ENCODE results near the gene AP2M1. TPM values are rescaled to one million over a fixed set of nuclear protein-coding genes. Genes with fewer than 3 reads are reported as not detected.
A peak's percentile ranks its signal among the peaks of the same experiment; 100 is the strongest.

Gene AP2M1
- 688 and 946 TPM in 2 replicates for total RNA-seq (2014; rRNA removed; shearing (Covaris generic); ENCODE audit: low replicate concordance)

DNA sequence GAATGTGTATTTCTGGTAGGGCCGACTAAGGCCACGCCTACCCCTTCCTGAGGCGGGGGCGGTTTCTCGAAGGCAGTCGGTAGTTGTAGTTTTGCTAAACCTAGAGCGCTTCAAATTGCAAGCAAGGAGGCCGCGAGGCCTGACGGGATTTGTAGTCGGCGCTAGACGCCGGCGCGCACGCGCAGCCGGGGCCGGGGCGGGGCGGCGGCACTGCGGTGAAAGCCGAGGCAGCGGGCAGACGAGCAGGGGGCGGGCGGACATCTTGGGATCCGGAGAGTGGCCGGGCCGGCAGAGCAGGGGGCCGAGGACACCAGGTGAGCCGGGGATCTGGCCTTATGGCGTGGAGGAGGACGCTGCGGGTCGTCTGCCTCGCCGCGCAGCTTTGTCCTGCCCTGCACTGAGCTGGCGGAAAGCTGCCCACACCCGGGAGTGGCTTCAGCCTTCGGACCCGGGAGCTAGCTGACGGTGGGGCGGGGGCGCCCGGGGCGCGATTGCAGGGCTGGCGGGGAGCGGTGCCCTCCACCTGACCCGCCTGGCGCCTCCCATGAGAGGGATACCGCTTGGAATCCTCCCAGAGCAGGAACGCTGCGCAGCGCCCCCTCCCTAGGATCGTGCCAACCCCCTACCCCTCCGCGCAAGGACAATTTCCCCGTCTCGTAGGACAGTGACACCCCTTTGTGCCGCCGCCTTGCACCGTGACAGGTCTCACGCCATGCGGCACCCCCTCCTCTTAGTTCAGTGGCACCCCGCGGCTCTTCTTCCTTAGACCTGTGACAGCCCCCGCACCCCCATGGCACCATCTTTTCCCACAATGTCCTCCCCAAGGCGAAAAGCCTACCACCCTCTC, at the start of gene AP2M1:
TSS of gene AP2M1 (plus strand) at position 210 of the 847 bp plus-strand sequence. CDS start 2,139 bp downstream, outside the sequence.
- Histone ChIP-seq H3K36me3 (peaks cover 67% of the 10 kb centered on the region), H3K9me3 (no peaks in the 10 kb centered on the region), H3K4me3 (peak within 1 kb of the TSS; percentile 92), H3K27me3 (no peaks in the 10 kb centered on the region)
- peak; percentile 99 for DNase-seq

DNA sequence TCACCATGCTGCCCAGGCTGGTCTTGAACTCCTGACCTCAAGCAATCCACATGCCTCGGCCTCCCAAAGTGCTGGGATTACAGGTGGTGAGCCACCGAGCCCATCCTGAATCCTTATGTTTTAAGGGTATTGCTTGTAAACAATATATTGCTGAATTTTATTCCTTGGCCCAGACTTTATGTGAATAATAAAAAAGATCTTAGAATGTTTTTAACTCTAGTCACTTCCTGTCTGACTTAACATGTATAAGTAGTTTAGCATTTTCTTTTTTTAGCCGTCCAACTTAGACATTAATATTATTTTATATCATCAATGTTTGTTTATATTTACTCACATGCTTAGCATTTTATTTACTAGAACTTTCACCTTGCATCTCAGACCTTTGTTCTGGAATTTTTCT, 48.6 kb upstream of the AP2M1 start:
- no peak for DNase-seq
- peaks cover 4% of the 10 kb centered on the region for H3K27me3 ChIP-seq
- no peak overlapping the region for H3K4me3 ChIP-seq
- no peaks in the 10 kb centered on the region for H3K36me3 ChIP-seq
- H3K9me3 ChIP-seq, result no peaks in the 10 kb centered on the region

- no peak overlapping the region for H3K4me3 ChIP-seq
- H3K27me3 ChIP-seq, result no peaks in the 10 kb centered on the region
Observed at GRCh38 chr3:184129012-184129411, 45.6 kb upstream of the AP2M1 start.

GRCh38 chr3:184132945-184133344, 41.7 kb upstream of the AP2M1 start:
- no peaks in the 10 kb centered on the region for H3K27me3 ChIP-seq
- H3K36me3 ChIP-seq, result peaks cover 11% of the 10 kb centered on the region
- no peaks in the 10 kb centered on the region for H3K9me3 ChIP-seq
- DNase-seq, result no peak
- H3K4me3 ChIP-seq, result no peak overlapping the region

More at GRCh38 chr3:184129012-184129411, 45.6 kb upstream of the AP2M1 start:
- DNase-seq, result peak; percentile 63
- Histone ChIP-seq H3K9me3 (no peaks in the 10 kb centered on the region), H3K36me3 (no peaks in the 10 kb centered on the region)

DNA sequence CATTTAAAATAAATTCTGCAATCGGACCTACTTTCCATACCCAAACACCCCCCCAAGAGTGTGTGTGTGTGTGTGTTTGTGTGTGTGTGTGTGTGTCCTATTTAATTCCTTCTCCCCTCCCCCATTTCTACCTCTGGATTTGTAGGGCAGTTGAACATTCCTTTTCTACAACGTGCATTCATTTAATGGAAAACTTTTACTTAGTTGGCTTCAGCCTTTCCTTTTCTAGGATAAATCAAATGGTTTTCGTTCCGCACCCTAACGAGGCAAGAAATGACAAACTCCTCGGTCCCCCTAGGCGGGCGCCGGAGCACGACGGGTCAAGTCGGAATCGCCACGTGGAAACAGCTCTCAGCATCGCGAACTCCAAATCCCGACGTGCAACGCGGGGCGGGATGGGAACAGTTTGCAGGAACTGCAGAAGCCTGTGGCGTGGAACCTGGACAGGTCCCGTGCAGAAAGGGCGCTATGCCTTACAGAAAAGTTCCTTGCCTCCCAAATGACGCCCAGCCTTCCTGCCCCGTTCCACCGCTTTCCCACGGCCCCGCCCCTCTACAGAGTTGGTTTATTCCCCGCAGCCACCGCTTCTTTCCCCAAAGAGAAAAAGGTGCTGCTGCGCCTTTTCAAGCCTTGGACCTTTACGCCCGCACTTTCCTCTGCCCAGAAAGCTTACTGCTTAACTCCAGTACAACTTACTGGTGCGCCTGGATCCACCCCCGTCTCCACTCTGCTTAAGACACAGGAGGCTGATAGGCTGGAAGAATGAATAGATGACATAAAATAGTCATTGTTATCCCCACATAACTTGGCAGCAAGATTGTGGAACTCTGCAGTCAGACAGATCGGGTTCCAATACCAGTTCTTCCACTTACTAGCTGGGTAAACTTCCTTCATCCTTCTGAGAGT, 40.6 kb upstream of the AP2M1 start:
- DNase-seq, result peak; percentile 91
- Histone ChIP-seq H3K27me3 (no peaks in the 10 kb centered on the region), H3K9me3 (no peaks in the 10 kb centered on the region), H3K36me3 (peaks cover 13% of the 10 kb centered on the region), H3K4me3 (peak overlapping the region; percentile 87)

GRCh38 chr3:184134746-184135148, 39.9 kb upstream of the AP2M1 start:
- Histone ChIP-seq H3K36me3 (peaks cover 16% of the 10 kb centered on the region), H3K27me3 (no peaks in the 10 kb centered on the region), H3K4me3 (peak overlapping the region; percentile 87), H3K9me3 (no peaks in the 10 kb centered on the region)
- no peak for DNase-seq

- Histone ChIP-seq H3K36me3 (peaks cover 20% of the 10 kb centered on the region), H3K27me3 (no peaks in the 10 kb centered on the region), H3K4me3 (peak within 1 kb of the TSS; percentile 87), H3K9me3 (no peaks in the 10 kb centered on the region)
- peak; percentile 85 for DNase-seq
Observed at GRCh38 chr3:184135149-184135910, 39.3 kb upstream of the AP2M1 start, which contains the start of gene EIF2B5. Gene EIF2B5 (plus strand): TSS chr3:184135358. CDS start chr3:184135386, 28 bp downstream.

- H3K36me3 ChIP-seq, result peaks cover 25% of the 10 kb centered on the region
- no peaks in the 10 kb centered on the region for H3K9me3 ChIP-seq
- H3K4me3 ChIP-seq, result peak overlapping the region; percentile 87
- no peak for DNase-seq
- H3K27me3 ChIP-seq, result no peaks in the 10 kb centered on the region
Observed at GRCh38 chr3:184135911-184136260, 38.8 kb upstream of the AP2M1 start.

DNA sequence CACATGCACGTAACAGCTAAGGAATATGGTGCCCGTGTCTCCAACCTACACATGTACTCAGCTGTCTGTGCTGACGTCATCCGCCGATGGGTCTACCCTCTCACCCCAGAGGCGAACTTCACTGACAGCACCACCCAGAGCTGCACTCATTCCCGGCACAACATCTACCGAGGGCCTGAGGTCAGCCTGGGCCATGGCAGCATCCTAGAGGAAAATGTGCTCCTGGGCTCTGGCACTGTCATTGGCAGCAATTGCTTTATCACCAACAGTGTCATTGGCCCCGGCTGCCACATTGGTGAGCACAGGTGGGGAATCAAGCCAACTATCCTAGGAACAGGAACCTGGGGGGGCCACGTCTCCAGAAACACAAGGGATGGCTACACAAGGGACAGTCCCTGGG, 34.2 kb upstream of the AP2M1 start:
- Histone ChIP-seq H3K4me3 (no peak overlapping the region), H3K9me3 (no peaks in the 10 kb centered on the region), H3K27me3 (no peaks in the 10 kb centered on the region), H3K36me3 (peaks cover 69% of the 10 kb centered on the region)
- DNase-seq, result no peak

DNA sequence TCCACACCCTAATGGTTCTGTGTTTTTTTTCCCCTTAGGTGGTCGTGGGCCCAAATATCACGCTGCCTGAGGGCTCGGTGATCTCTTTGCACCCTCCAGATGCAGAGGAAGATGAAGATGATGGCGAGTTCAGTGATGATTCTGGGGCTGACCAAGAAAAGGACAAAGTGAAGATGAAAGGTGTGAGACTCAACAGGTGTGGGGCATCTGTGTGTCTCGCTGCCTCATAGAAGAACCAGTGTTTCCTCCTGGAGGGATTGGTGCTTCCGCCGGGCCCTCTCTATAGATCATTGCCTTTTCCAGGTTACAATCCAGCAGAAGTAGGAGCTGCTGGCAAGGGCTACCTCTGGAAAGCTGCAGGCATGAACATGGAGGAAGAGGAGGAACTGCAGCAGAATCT, 32.5 kb upstream of the AP2M1 start:
- no peak for DNase-seq
- Histone ChIP-seq H3K4me3 (no peak overlapping the region), H3K36me3 (peaks cover 77% of the 10 kb centered on the region), H3K9me3 (no peaks in the 10 kb centered on the region), H3K27me3 (no peaks in the 10 kb centered on the region)

GRCh38 chr3:184143327-184143726, 31.3 kb upstream of the AP2M1 start:
- Histone ChIP-seq H3K27me3 (no peaks in the 10 kb centered on the region), H3K4me3 (no peak overlapping the region), H3K9me3 (no peaks in the 10 kb centered on the region), H3K36me3 (peaks cover 68% of the 10 kb centered on the region)
- no peak for DNase-seq

GRCh38 chr3:184144505-184144904, 30.1 kb upstream of the AP2M1 start:
- no peaks in the 10 kb centered on the region for H3K9me3 ChIP-seq
- peaks cover 67% of the 10 kb centered on the region for H3K36me3 ChIP-seq
- H3K4me3 ChIP-seq, result no peak overlapping the region
- H3K27me3 ChIP-seq, result no peaks in the 10 kb centered on the region
- DNase-seq, result no peak

DNA sequence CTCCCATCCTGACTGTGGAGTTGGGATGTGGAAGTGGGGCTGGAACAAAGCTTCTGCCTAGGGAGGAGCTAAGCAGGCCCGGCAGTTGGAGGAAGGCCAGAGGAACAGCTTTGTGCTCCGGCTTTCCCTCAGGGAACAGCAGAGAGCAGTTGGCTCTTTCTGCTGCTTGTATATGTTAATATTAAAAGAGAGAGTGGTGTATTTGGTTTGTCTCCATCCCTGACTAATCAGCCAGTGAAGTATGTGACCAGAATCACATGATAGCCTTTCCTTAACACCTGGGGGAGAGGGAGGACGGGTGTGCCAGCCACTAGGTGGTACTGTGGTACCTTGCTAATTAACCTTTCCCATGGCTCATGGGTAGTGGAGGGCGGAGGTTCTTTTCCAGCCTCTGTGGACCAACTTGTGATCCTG, 29.5 kb upstream of the AP2M1 start:
- Histone ChIP-seq H3K4me3 (no peak overlapping the region), H3K27me3 (no peaks in the 10 kb centered on the region), H3K9me3 (no peaks in the 10 kb centered on the region), H3K36me3 (peaks cover 63% of the 10 kb centered on the region)
- DNase-seq, result peak; percentile 26

- no peak overlapping the region for H3K4me3 ChIP-seq
- H3K27me3 ChIP-seq, result no peaks in the 10 kb centered on the region
- no peak for DNase-seq
- H3K9me3 ChIP-seq, result no peaks in the 10 kb centered on the region
- H3K36me3 ChIP-seq, result peaks cover 56% of the 10 kb centered on the region
Observed at GRCh38 chr3:184145751-184146270, 28.8 kb upstream of the AP2M1 start.

- no peak overlapping the region for H3K4me3 ChIP-seq
- H3K27me3 ChIP-seq, result no peaks in the 10 kb centered on the region
- H3K36me3 ChIP-seq, result peaks cover 34% of the 10 kb centered on the region
- H3K9me3 ChIP-seq, result no peaks in the 10 kb centered on the region
- DNase-seq, result no peak
Observed at GRCh38 chr3:184148076-184148475, 26.6 kb upstream of the AP2M1 start.

DNA sequence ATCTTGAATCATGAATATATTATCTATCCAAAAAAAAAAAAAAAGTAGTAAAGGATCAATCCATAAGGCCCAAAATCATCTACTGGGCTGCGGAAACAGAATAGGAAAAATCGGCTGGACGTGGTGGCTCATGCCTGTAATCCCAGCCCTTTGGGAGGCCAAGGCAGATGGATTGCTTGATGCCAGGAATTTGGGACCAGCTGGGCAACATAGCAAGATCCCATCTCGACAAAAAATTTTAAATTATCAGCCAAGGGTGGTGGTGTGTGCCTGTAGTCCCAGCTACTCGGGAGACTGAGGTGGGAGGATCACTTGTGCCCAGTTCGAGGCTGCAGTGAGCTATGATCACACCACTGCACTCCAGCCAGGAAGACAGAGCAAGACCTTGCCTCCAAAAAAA, 25.5 kb upstream of the AP2M1 start:
- Histone ChIP-seq H3K9me3 (no peaks in the 10 kb centered on the region), H3K36me3 (peaks cover 23% of the 10 kb centered on the region), H3K4me3 (no peak overlapping the region), H3K27me3 (no peaks in the 10 kb centered on the region)
- no peak for DNase-seq

All from MG63 (cell line).